Upper lobe of right lung (tissue), 1 donor: ENCODE data around the gene EI24. TPM values are rescaled to one million over a fixed set of nuclear protein-coding genes. Genes with fewer than 3 reads are reported as not detected.

Source experiments
- ATAC-seq: fragments of 200-7000 bp; cut with Tn5 transposase; one replicate; pipeline ENCODE4 v1.9.1; 2020; ENCODE audit warnings: mild to moderate bottlenecking, moderate library complexity
- DNase-seq: peaks from one replicate; pipeline ENCODE4 v3.0.0-alpha.2; 2020
- H3K27ac ChIP-seq: fragments of 200-600 bp; one replicate; pipeline ENCODE4 v1.8.0; 2022
- H3K27me3 ChIP-seq: fragments of 200-600 bp; one replicate; pipeline ENCODE4 v1.8.0; 2022; ENCODE audit warnings: mild to moderate bottlenecking
- H3K36me3 ChIP-seq: fragments of 200-600 bp; one replicate; pipeline ENCODE4 v1.8.0; 2022
- H3K4me1 ChIP-seq: fragments of 200-600 bp; one replicate; pipeline ENCODE4 v1.8.0; 2022
- H3K4me3 ChIP-seq: fragments of 200-600 bp; one replicate; pipeline ENCODE4 v1.8.0; 2022; ENCODE audit warnings: mild to moderate bottlenecking
- H3K9me3 ChIP-seq: fragments of 200-600 bp; one replicate; pipeline ENCODE4 v1.8.0; 2022
- intact Hi-C: fragments of 100-400 bp; cut with DNase I; formaldehyde crosslinking; loops from one replicate; pipeline ENCODE4 v1.11.0; 2022
- total RNA-seq: library from RNA; stranded (reverse); fragmentation: NEBNext Ultra II Directional; extraction: Animal tissue kit (Norgen Biotek cat#: 25700); gene quantifications from one replicate; pipeline ENCODE4 v1.2.1, GENCODE V29; 2021
- TF ChIP-seq, protein P1 (sequence below): fragments of 200-600 bp; IDR thresholded peaks from one replicate; pipeline ENCODE4 v1.8.0; 2022; ENCODE audit warnings: antibody characterized with exemption
- donor health status: DM: no; HTN: yes; CAD: no; lungs with severe emphysema.

Gene EI24
- total RNA-seq, 1 donor from 2014 or later = 69.6 TPM

GRCh38 chr11:125585487-125585886, 16.2 kb downstream of the EI24 start:
- ATAC-seq (no peak), DNase-seq (no peak)
- H3K4me3 ChIP-seq = no peak overlapping the region
- no peaks in the 10 kb centered on the region for H3K4me1 ChIP-seq
- H3K36me3 ChIP-seq = peaks cover 41% of the 10 kb centered on the region
- TF ChIP-seq, protein P1, sequence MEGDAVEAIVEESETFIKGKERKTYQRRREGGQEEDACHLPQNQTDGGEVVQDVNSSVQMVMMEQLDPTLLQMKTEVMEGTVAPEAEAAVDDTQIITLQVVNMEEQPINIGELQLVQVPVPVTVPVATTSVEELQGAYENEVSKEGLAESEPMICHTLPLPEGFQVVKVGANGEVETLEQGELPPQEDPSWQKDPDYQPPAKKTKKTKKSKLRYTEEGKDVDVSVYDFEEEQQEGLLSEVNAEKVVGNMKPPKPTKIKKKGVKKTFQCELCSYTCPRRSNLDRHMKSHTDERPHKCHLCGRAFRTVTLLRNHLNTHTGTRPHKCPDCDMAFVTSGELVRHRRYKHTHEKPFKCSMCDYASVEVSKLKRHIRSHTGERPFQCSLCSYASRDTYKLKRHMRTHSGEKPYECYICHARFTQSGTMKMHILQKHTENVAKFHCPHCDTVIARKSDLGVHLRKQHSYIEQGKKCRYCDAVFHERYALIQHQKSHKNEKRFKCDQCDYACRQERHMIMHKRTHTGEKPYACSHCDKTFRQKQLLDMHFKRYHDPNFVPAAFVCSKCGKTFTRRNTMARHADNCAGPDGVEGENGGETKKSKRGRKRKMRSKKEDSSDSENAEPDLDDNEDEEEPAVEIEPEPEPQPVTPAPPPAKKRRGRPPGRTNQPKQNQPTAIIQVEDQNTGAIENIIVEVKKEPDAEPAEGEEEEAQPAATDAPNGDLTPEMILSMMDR = no peak
- H3K9me3 ChIP-seq = no peaks in the 10 kb centered on the region
- no peaks in the 10 kb centered on the region for H3K27me3 ChIP-seq
- intact Hi-C loops = no loop called here
- no peak overlapping the region for H3K27ac ChIP-seq

GRCh38 chr11:125586623-125587022, 17.3 kb downstream of the EI24 start:
- Histone ChIP-seq H3K4me3 (no peak overlapping the region), H3K36me3 (peaks cover 29% of the 10 kb centered on the region), H3K4me1 (no peaks in the 10 kb centered on the region), H3K27ac (no peak overlapping the region), H3K27me3 (no peaks in the 10 kb centered on the region), H3K9me3 (no peaks in the 10 kb centered on the region)
- no peak for DNase-seq
- no peak for ATAC-seq
- TF ChIP-seq, protein P1 = no peak
- intact Hi-C loops = no loop called here

DNA sequence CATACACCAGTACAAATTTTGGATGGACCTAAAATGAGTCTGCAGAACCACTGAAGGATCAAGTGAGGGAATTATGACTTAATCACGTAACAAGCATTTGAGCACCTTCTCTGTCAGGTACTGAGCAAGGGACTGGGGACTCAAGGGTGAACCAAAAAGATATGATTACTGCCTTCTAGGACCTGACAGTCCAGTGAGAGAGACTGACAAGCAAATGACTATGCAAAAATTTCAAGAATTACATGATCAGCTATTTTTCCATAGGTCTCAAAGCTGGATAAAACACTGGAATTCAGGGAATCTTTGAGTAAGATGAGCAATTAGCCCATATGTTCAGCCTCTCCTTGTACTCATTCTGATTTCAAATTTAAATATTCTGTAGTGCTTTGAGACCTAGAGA, 18.2 kb downstream of the EI24 start:
- intact Hi-C loops = no loop called here
- H3K27me3 ChIP-seq = no peaks in the 10 kb centered on the region
- DNase-seq (no peak), ATAC-seq (no peak)
- TF ChIP-seq, protein P1 = no peak
- H3K4me1 ChIP-seq = no peaks in the 10 kb centered on the region
- H3K27ac ChIP-seq = no peak overlapping the region
- H3K4me3 ChIP-seq = no peak overlapping the region
- H3K9me3 ChIP-seq = no peaks in the 10 kb centered on the region
- H3K36me3 ChIP-seq = peaks cover 21% of the 10 kb centered on the region

GRCh38 chr11:125588505-125588904, 19.2 kb downstream of the EI24 start:
- ATAC-seq (no peak), DNase-seq (no peak)
- intact Hi-C loops = no loop called here
- Histone ChIP-seq H3K27me3 (no peaks in the 10 kb centered on the region), H3K4me1 (peaks cover 3% of the 10 kb centered on the region), H3K27ac (no peak overlapping the region), H3K9me3 (no peaks in the 10 kb centered on the region), H3K4me3 (no peak overlapping the region), H3K36me3 (peaks cover 11% of the 10 kb centered on the region)
- TF ChIP-seq, protein P1 = no peak

- TF ChIP-seq, protein P1 = no peak
- Histone ChIP-seq H3K9me3 (no peaks in the 10 kb centered on the region), H3K4me3 (peak overlapping the region; percentile 85), H3K27me3 (no peaks in the 10 kb centered on the region), H3K4me1 (peaks cover 20% of the 10 kb centered on the region), H3K36me3 (peaks cover 4% of the 10 kb centered on the region), H3K27ac (peak overlapping the region; percentile 97)
- peak; percentile 77 for DNase-seq
- intact Hi-C loops = no loop called here
- ATAC-seq = peak; percentile 17
These were observed 22.5 kb downstream of the EI24 start for GRCh38 chr11:125591649-125592304.
